SW 1271 (cell line): ENCODE measurements around the gene PPP2R2D.
"Not testable (repeated sequence)": the region's sequence is repeated elsewhere in the genome, so short reads cannot be mapped to it uniquely, and the experiment has no call there.

Experiments
- DNase-seq, 2 experiments: peaks; one replicate each; lab custom pipeline; 2025; lab: John Stamatoyannopoulos, UW

The PPP2R2D gene

GRCh38 chr10:131977323-131978096 lies 76.7 kb downstream of the PPP2R2D start:
- DNase-seq: no peak

DNA sequence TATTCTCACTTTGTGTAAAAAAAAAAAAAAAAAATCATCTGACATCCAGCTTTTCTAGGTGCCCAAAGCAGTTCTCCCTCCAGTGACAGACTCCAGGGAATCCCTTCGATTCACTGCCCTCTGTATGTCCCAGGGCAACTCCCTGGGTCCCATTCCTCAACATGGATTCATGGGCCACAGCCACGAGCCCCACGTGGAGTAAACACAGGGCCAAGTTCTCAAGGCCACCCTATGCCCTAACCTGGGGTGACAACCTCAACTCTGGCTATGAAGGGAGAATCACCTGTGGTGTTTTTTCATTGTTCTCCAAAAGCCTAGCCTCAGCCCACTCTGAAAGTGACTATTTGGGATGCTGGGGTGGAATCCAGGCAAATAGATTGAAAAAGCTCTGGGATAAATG lies 77.6 kb downstream of the PPP2R2D start:
- DNase-seq: no peak

- DNase-seq: no peak
Measured at GRCh38 chr10:131978851-131979250, 78.0 kb downstream of the PPP2R2D start.

GRCh38 chr10:131979336-131979735 lies 78.5 kb downstream of the PPP2R2D start:
- DNase-seq: no peak

DNA sequence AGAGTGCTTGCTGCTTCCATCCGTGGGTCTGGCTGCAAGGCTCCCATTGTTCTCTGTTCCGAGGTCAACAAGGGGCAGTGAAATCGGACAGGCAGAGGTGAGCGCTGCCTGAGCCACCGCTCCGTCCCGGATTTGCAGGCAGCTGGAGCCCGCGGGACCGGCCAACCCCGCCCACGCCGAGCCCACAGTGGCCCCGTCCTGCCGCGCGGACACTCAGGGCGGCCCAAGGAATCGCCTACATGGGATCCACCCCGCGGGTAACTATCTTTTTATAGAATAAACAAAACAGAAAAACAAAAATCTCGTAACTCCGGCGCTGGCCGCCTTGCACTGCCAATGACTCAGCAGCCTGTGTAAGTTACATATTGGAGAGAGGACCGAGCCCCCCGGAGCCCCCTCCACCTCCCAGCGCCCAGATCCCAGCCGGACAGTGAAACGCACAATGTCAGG lies 79.0 kb downstream of the PPP2R2D start:
- no peak for DNase-seq

GRCh38 chr10:131980321-131980720 lies 79.5 kb downstream of the PPP2R2D start:
- no peak for DNase-seq

- no peak for DNase-seq
Measured at GRCh38 chr10:131980761-131981428, 80.1 kb downstream of the PPP2R2D start.

- peak; percentile 51 to 68 for DNase-seq
Measured at GRCh38 chr10:131981429-131982184, 80.8 kb downstream of the PPP2R2D start, which contains the start of gene BNIP3. Gene BNIP3 (minus strand): TSS chr10:131981923. CDS start chr10:131981806, 117 bp downstream.

- DNase-seq: no peak
Measured at GRCh38 chr10:131982185-131982756, 81.5 kb downstream of the PPP2R2D start.

GRCh38 chr10:131982796-131983195 lies 82.0 kb downstream of the PPP2R2D start:
- DNase-seq: no peak

DNA sequence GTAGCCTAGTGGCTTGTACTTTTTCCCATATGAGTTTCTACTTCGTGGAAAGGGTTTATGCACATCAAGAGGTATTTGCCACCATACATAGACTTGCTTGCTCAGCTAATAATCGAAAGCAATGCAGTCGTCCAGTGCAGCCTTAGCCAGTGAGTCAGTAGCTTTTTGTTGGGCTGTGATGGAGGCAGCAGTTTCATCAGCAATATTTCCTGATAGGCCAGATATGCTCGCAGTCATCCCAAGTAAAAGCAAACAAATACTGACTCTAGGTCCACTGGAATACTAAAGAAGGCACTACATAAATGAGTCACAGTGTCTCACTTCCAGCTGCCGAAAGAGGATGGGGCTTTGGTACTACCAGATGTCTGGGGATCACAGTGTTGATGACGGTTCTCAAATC lies 83.0 kb downstream of the PPP2R2D start:
- no peak for DNase-seq

- not testable (repeated sequence) for DNase-seq
Measured at GRCh38 chr10:131986851-131987250, 86.0 kb downstream of the PPP2R2D start.

GRCh38 chr10:131987301-131987700 lies 86.5 kb downstream of the PPP2R2D start:
- not testable (repeated sequence) for DNase-seq

- DNase-seq: not testable (repeated sequence)
Measured at GRCh38 chr10:131987786-131988185, 87.0 kb downstream of the PPP2R2D start.

GRCh38 chr10:131991726-131992125 lies 90.9 kb downstream of the PPP2R2D start:
- DNase-seq: no peak

DNA sequence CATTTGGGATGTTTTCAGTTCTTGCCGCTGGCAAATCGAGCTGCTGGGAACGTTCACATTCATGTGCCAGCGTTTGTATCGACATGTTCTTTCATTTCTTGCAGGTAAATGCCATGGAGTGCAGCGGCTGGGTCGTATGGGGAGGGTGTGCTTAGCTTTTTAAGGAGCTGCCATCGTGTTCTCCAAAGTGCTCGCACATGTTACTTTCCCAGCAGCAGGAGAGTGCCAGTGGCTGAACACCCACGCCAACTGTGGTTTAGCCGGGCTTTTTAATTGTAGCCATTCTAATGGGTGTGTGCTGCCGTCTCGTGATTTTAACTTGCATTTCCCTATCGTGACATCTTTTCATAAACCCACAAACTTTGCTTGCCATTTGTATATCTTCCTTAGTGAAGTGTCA lies 92.5 kb downstream of the PPP2R2D start:
- no peak for DNase-seq

GRCh38 chr10:131994435-131994834 lies 93.6 kb downstream of the PPP2R2D start:
- no peak for DNase-seq

- no peak for DNase-seq
Measured at GRCh38 chr10:131996466-131997365, 95.9 kb downstream of the PPP2R2D start.

- DNase-seq: no peak
Measured at GRCh38 chr10:131997366-131998049, 96.7 kb downstream of the PPP2R2D start.

GRCh38 chr10:131998050-131998844 lies 97.4 kb downstream of the PPP2R2D start:
- DNase-seq: no peak
